ENCODE data around the gene FHDC1.
"Not testable (repeated sequence)": the region's sequence is repeated elsewhere in the genome, so short reads cannot be mapped to it uniquely, and the experiment has no call there.

FHDC1 gene, protein sequence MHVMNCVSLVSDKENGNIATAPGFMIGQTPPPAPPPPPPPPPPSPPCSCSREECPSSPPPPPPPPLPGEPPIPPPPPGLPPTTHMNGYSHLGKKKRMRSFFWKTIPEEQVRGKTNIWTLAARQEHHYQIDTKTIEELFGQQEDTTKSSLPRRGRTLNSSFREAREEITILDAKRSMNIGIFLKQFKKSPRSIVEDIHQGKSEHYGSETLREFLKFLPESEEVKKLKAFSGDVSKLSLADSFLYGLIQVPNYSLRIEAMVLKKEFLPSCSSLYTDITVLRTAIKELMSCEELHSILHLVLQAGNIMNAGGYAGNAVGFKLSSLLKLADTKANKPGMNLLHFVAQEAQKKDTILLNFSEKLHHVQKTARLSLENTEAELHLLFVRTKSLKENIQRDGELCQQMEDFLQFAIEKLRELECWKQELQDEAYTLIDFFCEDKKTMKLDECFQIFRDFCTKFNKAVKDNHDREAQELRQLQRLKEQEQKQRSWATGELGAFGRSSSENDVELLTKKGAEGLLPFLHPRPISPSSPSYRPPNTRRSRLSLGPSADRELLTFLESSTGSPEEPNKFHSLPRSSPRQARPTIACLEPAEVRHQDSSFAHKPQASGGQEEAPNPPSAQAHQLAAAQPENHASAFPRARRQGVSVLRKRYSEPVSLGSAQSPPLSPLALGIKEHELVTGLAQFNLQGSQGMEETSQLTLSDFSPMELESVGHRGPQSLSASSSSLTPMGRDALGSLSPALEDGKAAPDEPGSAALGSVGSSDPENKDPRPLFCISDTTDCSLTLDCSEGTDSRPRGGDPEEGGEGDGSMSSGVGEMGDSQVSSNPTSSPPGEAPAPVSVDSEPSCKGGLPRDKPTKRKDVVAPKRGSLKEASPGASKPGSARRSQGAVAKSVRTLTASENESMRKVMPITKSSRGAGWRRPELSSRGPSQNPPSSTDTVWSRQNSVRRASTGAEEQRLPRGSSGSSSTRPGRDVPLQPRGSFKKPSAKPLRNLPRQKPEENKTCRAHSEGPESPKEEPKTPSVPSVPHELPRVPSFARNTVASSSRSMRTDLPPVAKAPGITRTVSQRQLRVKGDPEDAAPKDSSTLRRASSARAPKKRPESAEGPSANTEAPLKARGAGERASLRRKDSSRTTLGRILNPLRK

DNA sequence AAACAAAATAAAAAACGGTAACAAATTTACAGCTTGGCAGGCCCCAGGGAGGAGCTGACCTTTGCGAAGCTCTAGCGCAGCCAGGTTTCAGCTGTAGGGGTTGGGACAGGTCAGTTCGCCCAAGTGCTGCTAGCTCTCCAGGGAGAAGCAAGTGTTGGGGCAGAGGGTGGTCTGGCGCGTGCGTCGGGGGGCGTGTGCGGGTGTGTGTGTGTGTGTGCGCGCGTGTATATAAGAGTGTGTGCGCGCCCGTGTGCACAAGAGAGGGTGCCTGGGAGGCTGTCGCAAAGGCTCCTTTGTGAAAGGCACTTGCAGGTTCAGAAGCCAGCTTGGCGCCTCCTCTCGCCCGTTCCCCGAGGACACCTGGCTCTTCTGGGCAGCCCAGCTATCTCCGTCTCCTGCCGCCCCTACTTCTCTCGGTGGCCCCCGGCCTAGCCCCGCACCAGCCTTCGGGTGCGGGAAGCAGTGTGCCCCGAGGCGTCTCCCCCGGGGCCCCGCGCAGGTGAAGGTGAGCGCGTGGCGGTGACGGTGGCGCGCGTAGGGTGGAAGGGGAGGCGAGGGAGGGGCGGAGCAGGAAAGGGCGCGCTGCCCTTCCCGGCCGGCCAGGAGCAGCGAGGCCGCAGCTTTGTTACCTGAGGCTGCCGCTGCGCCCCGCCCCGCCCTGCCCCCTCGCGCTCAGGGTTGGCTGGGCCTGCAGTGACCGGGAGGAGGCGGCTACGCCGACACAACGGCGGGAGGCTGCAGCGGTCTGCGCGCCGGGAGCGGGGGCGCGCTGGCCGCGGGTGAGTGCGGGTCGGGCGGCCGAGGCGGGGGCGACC, at the start of gene FHDC1:
Gene FHDC1, plus strand, starts transcription at position 693 of the 815 bp plus-strand sequence. CDS start 6,735 bp downstream, outside the sequence.
- FAIRE-seq (no peak), DNase-seq (ENCODE audit: low spot score) (no peak)

DNA sequence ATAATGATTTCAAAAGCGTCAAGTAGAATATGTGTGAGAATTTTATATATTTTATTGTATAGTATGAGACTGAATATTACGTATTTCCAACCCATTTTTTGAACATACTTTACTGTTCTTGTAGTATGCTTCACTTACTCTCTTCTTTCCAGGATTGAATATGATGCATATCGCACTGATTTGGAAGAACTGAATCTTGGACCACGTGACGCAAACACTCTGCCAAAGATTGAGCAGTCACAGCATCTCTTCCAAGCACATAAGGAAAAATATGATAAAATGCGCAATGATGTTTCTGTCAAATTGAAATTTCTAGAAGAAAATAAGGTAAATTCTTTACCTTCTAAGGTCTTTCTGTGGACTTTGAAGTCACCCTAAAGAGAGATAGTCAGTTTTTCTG, 48.1 kb upstream of the FHDC1 start:
- DNase-seq (ENCODE audit: low spot score) (no peak), FAIRE-seq (no peak)

DNA sequence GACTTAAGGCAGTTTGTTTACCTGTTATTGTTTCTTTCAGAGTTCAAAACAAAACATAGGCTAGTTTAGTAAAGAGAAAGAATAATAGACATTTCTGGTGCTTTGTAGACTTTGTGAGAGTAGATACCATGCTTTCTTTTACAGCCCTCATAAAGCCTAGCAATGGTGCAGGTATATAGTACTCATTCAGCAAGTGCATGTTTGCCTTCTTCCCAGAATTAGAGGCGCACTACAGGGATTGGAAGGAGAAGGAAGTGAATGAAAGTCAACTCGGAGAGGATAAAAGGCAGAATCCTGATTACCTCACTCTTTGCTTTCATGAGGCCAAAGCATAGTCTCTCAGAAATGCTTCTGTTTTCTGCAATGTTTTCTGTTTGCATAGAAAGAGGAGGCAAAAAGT, 43.1 kb upstream of the FHDC1 start:
- no peak for DNase-seq (ENCODE audit: low spot score)
- FAIRE-seq = no peak

DNA sequence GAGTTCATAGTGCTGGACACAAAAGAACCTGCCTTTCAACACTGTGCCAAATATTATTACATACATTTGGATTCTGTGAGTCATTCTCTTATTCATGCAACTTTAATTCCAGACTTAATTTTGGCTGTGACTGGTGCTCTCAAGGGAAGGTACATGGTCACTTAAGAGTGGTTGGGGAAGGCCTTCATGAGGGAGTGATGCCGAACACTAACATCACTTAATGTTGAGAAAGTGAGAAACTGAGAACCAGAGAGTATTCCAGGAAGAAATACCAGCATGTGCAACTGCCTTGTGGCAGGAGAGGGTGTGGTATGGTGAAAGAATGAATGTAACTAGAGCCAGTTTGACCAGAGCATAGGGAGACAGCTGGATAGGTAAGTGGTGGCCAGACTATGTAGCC, 41.5 kb upstream of the FHDC1 start:
- FAIRE-seq = no peak
- DNase-seq (ENCODE audit: low spot score) = no peak

DNA sequence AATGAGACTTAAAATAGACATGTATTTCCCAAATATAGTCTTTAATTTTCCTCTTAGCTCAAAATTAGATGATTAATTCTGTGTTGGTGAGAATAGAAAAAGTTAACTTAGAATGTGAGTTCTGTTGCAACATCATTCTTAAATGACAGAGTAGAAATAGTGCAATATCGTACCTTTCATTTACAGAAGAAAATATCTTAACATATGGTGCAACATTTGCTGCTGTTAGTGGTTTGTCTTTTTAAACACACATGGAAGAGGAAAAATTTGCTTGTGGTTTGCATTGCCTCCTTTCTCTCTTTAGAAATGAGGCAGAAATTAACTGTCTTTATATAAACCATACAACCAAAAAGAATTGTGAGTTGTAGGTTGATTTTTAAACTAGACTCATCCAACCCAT, 39.3 kb upstream of the FHDC1 start:
- FAIRE-seq (no peak), DNase-seq (ENCODE audit: low spot score) (no peak)

DNA sequence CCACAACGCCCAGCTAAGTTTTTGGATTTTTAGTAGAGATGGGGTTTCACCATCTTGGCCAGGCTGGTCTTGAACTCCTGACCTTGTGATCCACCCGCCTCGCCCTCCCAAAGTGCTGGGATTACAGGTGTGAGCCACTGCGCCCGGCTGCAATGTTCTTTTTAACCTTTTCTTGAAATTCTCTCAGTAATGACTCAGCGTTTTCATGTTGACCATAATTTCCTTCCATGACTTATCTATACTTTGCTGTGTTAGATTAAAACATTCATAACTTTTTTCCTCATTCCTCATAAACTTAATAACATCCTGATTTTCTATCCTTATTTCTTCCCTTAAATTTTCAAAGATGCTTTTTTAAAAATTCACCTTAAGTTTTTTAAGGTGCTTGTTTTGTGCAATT, 38.0 kb upstream of the FHDC1 start:
- not testable (repeated sequence) for DNase-seq (ENCODE audit: low spot score); FAIRE-seq

DNA sequence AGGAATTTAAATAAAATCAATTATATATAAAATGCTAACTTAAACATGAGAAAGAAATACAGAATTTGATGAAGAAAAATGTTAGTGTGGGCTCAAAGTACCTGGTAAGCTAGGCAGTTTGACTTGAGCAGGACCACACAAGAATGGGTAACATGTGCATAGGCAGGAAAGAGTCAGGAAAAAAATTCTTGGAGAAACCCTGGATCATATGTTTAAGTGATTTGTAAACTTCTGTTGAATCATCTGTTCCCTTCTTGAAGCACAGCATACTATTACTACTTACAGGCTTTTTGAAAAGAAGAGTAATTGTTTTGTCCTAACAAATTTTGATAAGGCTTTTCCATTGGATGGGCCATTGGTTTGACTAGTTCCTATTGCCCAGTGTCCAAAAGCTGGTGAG, 37.5 kb upstream of the FHDC1 start:
- FAIRE-seq (no peak), DNase-seq (ENCODE audit: low spot score) (no peak)

DNA sequence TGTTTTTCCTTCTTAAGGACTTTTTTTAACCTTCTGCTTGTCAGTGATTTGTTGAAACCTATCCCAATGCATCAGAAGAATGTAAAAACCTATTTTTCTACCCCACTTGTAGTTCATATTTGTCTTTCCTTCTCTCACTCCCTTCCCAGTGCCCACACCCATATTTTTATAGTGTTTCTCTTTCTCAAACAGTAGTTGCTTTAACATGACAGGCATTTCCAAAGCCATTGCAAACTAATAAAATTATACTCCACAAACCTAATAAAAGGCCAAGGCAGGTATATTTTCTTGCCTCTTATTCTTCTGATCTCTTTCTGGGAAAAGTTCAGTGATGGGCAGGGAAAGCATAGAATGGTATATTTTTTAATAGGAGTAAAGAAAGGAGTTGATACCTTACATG, 35.7 kb upstream of the FHDC1 start:
- no peak for DNase-seq (ENCODE audit: low spot score)
- FAIRE-seq = no peak

DNA sequence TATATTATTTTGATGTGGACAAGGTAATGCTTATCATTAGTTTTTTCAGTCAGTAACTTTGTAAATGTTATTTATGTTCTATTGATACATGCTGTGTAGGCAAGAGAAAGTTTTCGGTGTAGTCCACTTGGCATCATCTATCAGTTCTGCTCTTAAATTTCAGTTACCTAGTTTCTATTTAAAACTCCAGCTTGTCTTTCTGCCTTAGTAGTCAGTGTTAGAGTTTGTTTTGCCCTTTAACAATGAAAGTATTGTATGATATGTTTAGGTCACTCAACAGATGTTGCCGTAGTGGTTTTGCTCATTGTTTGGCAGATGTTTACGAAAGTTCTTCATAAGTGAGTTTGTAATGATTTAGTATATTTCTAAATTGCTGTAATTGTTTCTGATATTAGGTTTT, 34.9 kb upstream of the FHDC1 start:
- no peak for FAIRE-seq
- no peak for DNase-seq (ENCODE audit: low spot score)

DNA sequence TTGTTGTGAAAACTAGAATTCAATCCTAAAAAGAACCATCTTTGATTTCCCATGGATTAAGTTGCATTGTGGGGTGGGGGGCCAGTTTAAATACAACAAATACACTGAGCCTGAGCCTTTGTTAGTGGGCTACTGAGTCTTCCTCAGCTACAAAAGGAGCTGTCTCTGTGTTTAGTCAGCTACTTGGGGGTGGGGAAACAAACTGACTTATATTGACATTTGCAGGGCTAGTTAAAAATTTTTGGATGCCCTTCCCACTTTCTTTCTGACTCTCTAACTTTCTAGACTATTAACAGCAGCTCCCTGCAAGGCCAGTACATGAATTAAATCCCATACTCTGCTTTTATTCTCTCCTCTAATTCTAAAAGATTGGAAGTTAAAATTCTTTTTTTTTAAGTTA, 32.5 kb upstream of the FHDC1 start:
- no peak for FAIRE-seq
- DNase-seq (ENCODE audit: low spot score) = no peak

DNA sequence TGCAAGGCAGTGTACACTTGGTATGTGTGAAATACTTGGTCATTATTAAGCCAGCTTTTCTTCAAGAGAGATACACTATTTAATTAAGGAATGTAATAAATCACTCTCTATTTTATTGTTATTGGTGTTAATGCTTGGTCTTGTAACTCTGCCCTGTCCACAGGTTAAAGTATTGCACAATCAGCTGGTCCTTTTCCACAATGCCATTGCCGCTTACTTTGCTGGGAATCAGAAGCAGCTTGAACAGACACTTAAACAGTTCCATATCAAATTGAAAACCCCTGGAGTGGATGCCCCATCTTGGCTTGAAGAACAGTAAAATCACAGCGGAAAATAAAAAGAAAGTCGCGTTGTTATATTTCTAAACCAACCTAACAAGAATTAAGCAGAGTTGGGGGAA, 26.2 kb upstream of the FHDC1 start:
- no peak for DNase-seq (ENCODE audit: low spot score)
- no peak for FAIRE-seq

DNA sequence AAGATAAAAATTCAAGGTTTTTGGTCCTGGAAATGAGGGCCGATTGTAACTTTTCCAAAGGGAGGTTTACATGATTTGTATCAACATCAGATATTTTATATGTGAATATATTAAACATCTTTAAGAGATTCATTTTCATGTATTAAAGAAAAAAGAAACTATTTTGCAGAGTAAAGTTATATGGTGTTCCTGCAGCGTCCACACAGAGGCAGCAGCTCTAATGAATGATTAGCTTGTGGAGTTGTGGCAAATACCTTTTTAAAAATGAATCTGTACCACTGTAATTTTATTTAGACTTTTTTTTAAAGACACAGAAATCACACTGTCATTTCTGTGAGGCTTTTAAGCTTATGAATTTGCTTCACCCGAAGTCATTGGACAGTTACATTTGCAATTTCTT, 25.6 kb upstream of the FHDC1 start:
- DNase-seq (ENCODE audit: low spot score) (no peak), FAIRE-seq (no peak)

DNA sequence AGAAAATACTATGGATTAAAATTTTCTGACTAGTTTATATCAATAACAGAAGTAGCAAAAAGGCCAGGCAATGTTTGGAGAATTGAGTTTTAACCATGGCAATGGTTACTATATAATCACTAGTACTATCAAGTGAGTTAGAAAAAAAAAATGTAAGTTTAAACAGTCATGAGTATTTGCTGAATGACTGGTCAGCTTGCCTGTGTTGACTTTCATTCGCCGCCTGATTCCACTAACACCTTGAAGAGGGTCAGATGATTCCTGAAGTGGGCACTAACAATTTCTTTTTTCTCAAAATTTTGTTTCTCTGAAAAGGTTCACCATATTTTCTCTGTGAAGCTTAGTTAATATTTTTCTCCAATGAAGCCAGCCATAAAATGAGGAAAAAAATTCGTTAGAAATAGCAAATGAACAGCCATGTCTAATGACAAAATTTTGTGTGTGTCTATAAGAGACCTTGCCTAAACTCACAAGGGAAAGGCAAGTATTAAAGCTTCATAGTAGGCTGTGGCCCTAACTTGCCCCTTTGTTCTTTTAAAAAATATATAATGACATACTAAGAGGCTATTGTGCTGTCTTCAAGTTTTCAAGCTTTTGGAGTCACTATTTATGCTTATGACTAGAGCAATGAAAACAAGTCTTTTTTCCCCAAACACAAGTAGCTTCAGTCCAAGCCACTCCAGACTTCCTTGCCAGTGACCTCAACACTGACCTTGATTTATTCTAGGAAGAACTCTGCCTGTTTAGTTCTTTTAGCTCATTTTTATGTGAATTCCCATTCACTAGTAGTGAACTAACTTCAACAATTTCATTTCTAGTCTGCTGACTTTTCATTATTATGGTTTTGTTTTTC, 18.4 kb upstream of the FHDC1 start:
- FAIRE-seq = no peak
- DNase-seq (ENCODE audit: low spot score) = no peak

DNA sequence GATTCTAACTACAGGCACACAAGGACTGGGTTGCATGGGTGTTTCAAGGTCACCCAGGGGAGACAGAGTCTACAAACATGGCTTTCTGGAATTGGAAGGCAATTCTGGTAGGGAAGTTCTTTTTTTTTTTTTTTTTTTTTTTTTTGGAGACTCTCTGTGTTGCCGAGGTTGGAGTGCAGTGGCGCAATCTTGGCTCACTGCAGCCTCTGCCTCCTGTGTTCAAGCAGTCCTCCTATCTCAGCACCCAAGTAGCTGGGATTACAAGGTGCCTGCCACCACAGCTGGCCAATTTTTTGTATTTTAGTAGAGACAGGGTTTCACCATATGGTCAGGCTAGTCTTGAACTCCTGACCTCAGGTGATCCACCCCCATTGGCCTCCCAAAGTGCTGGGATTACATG, 16.3 kb upstream of the FHDC1 start:
- DNase-seq (ENCODE audit: low spot score) = no peak

DNA sequence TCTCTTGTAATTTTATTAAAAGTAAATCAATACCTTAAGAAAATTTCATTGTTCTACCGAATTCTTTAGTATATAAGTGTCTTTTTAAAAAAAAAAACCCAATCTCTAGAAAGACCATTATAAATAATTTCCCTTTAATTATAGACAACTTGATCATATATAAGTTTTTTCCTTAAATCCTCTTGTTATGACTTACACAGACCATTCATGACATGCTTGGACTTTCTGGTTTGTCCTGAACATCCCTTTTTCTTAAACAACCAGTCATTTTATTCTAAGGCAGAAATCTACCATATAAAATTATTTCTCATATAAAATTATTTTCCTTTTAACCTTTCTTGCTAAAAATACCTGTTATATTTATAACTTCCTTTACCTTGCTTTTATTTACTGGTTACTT, 15.4 kb upstream of the FHDC1 start:
- no peak for FAIRE-seq
- no peak for DNase-seq (ENCODE audit: low spot score)

More for the DNA sequence above, 16.3 kb upstream of the FHDC1 start:
- no peak for FAIRE-seq

DNA sequence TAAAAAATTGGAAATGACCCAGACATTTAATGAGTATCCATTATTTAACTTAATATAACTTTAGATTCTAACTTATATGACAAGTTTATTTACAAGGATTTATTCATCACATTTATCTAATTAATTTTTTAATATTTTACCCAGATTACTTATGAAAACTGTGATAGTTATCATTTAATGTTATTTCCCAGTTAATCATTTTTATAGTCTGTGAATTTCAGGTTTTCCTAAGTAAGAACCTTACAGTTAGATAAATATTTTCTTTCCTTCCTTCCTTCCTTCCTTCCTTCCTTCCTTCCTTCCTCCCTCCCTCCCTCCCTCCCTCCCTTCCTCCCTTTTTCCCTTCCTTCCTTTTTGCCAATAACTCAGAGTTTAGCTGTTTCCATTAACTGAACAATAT, 14.8 kb upstream of the FHDC1 start:
- FAIRE-seq (no peak), DNase-seq (ENCODE audit: low spot score) (no peak)

DNA sequence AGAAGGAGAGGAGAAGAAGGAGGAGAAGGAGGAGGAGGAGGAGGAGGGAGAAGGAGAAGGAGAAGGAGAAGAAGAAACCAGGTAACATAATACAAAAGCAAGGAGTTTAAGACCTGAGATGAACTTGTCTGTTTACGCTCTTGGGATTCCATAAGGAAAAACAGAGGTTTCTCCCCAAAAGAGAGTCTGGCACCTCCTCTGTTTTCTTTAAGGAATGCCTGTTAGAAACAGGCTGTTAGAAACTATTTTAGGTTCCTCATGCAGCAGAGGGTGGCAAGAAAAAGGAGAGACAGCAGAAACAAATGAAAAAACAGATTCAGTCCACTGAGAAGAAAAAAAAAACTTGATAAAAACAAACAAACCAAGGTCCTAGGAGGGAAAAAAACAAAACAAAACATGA, 10.3 kb upstream of the FHDC1 start:
- no peak for FAIRE-seq
- no peak for DNase-seq (ENCODE audit: low spot score)

DNA sequence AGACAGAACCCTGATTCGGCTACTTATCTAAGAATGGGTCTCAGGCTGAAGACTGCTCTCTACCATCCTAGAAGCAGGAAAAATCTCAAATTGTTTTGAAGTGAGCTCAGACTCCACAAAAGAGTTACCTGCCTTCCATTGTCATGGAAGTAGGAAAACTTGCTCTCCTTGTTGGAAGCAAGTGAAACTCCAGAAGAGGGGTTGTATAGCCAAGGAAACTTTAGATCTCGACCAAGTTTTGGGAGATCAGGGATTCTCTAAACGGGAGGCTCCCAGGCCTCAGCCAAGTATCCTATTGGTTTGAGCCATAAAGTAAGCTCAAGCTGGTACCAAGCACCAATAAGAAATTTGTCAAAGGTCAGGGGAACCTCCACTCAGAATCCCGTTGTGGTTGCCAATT, 9.2 kb upstream of the FHDC1 start:
- DNase-seq (ENCODE audit: low spot score) (no peak), FAIRE-seq (no peak)

DNA sequence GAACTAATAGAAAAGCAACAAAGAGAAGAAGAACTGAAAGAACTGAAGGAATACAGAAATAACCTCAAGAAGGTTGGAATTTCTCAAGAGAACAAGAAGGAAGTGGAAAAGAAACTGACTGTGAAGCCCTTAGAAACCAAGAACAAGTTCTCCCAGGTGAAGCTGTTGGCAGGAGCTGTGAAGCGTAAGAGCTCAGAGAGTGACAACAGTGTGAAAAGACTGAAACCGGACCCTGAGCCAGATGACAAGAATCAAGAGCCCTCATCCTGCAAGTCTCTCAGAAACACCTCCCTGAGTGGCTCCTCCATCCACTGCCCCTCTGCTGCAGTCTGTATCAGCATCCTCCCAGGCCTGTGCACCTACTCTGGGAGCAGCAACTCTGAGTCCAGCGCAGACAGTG, 8.4 kb upstream of the FHDC1 start:
- no peak for DNase-seq (ENCODE audit: low spot score)
- no peak for FAIRE-seq

DNA sequence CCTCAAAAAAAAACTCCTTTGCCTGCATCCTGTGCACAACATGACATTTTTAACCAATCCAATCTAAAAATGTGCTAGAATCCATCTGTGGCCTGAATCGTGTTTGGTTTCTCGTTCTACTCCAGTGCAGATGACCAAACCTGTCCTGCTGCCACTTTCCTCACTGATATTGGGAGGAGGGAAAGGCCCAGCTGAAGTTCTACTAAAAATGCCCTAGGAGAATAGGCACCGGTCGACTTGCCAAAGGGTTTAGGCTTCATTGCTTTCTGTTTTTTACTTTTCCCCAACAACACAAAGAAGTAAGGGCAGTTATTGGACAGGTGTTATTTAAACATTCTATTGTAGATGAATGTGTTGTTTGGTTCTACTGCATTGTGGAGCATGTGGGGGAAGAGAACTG, 7.8 kb upstream of the FHDC1 start:
- no peak for DNase-seq (ENCODE audit: low spot score)
- FAIRE-seq = no peak
